GM13976 (cell line): Measurements from ENCODE around the gene TIAM1.

Experiments
- DNase-seq: peaks from one replicate; pipeline ENCODE4 v3.0.0; 2012; ENCODE audit warnings: low spot score
- in situ Hi-C: fragments of 300-500 bp; cut with MboI; formaldehyde crosslinking; loops from one replicate; pipeline ENCODE4 v1.12.0; 2022; ENCODE audit warnings: low sequenced_read_pairs, mixed read lengths, inconsistent platforms; ENCODE audit not compliant: unreplicated experiment
- TF ChIP-seq, protein P1 (sequence below): IDR thresholded peaks from 2 replicates; pipeline ENCODE4 v1.5.1; 2012; ENCODE audit warnings: borderline replicate concordance, mild to moderate bottlenecking; ENCODE audit not compliant: insufficient read depth; ENCODE audit errors: extremely low read depth, missing control alignments, control extremely low read depth

Gene TIAM1

DNA sequence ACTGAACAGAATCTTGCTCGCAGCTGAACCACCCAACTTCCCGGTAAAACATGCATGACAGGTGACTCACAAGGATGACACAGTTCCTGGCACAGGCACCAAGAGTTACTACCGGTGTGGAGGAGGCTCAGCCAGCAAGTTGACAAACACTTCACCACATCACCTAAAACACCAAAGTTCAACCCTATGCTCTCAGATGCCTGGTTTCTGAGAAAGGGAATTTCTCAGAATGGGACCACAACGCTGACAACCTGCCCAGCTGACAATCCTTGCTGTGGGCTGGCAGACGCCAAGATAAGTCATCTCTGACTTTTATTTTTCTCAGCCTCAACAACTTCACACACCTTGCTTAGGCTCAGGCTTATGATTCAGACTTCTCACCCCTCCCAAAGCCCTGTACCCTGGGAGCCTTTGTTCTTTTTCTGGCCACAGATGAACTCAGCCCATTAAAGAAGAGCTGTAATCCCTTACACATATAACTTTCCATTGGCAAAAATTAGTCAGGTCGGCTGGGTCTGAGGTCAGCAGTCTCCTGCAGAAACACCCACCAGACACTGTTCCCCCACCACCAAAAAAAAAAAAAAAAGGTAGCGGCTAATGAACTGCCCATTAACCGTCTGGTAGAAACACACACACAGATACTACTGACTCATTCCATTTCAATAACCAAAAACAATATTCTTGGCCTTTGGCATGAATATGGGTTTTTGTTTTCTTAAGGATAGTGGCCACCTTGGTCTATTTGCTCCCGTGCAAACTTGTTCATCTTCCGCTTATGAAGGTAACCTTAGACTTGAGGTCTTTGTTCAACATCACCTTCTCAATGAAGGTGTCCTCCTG, 10.8 kb upstream of the TIAM1 start:
- TF ChIP-seq, protein P1, sequence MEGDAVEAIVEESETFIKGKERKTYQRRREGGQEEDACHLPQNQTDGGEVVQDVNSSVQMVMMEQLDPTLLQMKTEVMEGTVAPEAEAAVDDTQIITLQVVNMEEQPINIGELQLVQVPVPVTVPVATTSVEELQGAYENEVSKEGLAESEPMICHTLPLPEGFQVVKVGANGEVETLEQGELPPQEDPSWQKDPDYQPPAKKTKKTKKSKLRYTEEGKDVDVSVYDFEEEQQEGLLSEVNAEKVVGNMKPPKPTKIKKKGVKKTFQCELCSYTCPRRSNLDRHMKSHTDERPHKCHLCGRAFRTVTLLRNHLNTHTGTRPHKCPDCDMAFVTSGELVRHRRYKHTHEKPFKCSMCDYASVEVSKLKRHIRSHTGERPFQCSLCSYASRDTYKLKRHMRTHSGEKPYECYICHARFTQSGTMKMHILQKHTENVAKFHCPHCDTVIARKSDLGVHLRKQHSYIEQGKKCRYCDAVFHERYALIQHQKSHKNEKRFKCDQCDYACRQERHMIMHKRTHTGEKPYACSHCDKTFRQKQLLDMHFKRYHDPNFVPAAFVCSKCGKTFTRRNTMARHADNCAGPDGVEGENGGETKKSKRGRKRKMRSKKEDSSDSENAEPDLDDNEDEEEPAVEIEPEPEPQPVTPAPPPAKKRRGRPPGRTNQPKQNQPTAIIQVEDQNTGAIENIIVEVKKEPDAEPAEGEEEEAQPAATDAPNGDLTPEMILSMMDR = no peak
- in situ Hi-C loops = no loop called here
- no peak for DNase-seq

- in situ Hi-C loops = no loop called here
- no peak for DNase-seq
- TF ChIP-seq, protein P1 = no peak
Observed at GRCh38 chr21:31354122-31354521, 10.1 kb upstream of the TIAM1 start.

- TF ChIP-seq, protein P1 = no peak
- in situ Hi-C loops = no loop called here
- no peak for DNase-seq
Observed at GRCh38 chr21:31352836-31353235, 8.8 kb upstream of the TIAM1 start.

DNA sequence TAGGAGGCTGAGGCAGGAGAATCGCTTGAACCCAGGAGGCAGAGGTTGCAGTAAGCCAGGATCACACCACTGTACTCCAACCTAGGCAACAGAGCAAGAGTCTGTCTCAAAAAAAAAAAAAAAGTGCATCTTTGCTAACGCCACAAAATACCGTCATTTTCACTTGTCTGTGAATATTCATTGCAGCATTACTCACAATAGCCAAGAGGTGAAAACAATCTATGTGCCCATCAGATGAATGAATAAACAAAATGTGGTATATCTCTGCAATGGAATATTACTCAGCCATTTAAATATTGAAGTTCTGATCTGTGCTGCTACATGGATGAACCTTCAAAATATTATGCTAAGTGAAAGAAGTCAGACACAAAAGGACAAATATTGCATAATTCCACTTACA, 7.9 kb upstream of the TIAM1 start:
- no peak for DNase-seq
- TF ChIP-seq, protein P1 = no peak
- in situ Hi-C loops = no loop called here

DNA sequence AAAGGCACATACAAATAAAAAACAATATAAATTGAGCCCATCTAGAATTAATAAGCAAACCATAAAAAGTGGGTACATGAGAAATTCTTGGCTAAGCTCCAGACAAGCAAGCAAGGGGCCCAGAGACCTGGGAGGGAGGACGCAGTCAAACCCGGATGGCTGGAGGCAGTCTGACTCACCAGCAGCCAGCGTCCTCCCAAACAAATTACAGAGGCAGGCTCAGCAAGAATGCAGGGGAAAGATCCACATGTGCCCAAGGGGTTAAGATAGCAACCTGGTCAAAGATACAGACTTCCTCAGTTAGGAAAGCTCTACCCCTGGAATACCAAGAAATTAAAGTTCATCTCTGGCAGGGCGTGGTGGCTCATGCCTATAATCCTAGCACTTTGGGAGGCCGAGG, 7.4 kb upstream of the TIAM1 start:
- TF ChIP-seq, protein P1 = no peak
- no peak for DNase-seq
- in situ Hi-C loops = no loop called here

DNA sequence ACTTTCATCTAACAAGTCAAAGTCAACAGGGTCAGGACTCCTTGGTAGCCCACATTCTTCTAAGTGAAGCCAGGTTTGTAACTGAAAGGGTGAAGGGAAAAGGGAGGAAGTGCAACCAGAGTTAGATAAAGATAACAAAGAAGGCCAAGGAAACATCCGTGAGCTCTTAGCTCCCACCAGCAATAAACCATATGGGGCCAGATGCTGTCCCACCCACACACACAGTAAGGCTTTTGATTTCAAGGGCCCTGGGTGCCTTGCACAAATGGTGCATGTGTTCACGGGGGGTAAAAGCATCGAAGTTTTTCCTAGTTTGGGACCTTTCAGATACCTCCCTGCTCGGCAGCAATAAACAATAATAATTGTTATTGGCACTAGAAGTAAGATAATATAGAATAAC, 5.1 kb upstream of the TIAM1 start:
- DNase-seq = no peak
- TF ChIP-seq, protein P1 = no peak
- in situ Hi-C loops = no loop called here
